Stimulated activated CD4-positive, alpha-beta T cell treated with anti-CD3 and anti-CD28 coated beads, TNF-alpha, amount 100 ng/mL, for 24 hours (primary cell): ENCODE measurements around the gene ACSM6.
"Not testable (repeated sequence)": the region's sequence is repeated elsewhere in the genome, so short reads cannot be mapped to it uniquely, and the experiment has no call there.

Experiments
- DNase-seq, 3 experiments: peaks; one replicate each; pipeline ENCODE4 v3.0.0-alpha.2; 2020; ENCODE audit warnings: low read depth in 3 of 3

The ACSM6 gene

DNA sequence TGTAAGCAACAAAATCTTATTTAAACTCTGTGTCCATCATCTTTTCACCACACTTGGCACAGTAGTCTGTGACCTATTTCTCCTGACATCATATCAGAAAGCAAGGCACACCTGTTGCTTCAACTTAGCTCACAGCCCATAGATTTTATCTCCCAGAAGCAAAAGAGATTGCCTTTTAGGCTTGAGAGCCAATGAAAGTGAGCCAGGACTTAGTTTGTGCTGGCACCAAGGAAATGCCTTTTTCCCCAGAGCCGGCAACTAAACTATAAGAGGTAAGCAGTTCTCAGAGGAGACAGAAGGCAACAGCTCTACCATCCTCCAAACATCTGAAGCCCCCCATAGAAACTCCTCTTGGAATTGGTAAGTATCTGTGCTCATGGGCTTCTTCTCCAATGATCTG lies at the start of gene ACSM6:
ACSM6 (plus strand) TSS at position 295 of the 400 bp plus-strand sequence. CDS start 248 bp downstream, outside the sequence.
- no peak for DNase-seq

GRCh38 chr10:95168694-95169093 lies 25.3 kb upstream of the ACSM6 start:
- no peak for DNase-seq

DNA sequence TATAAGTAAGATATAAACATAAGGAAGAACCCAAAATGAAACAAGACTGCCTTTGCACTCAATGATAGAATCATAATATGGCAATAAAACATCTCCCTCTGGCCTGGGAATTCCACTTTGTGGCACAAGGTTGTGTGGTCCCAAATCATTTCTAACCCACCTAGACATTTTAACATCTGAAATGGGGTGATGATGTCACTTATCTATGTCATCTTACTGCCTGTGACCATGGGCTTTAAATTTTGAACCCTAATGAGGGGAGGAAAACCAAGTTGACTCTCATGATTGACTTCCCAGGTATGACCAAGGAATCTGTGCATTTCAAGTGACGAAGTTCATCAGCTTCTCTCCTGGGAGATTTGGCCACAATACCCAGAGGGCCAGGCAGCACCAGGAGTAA lies 24.5 kb upstream of the ACSM6 start:
- no peak for DNase-seq

GRCh38 chr10:95170790-95171189 lies 23.2 kb upstream of the ACSM6 start:
- no peak for DNase-seq

GRCh38 chr10:95171336-95171735 lies 22.7 kb upstream of the ACSM6 start:
- DNase-seq, result no peak

DNA sequence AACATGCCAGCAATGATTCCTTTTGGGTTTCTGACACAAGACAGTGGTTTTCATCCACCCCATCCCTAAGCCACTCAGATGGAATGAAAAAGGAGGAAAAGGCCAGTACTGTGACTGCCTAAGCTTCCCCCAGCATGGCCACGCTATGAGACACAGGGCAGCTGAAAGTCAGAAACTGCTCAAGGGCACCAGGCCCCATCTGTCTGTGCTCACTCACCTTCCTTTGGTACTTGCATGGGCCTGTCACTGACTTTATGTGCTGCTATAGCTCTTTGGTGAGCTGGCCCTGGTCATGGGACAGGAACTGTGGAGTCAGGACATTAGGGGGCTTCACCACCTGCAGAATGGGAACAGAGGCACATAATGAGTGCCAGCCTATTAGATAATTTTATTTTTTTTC lies 21.2 kb upstream of the ACSM6 start:
- no peak for DNase-seq

- no peak for DNase-seq
Observed at GRCh38 chr10:95176101-95176500, 17.9 kb upstream of the ACSM6 start.

- DNase-seq, result no peak
Observed at GRCh38 chr10:95177429-95177828, 16.6 kb upstream of the ACSM6 start.

DNA sequence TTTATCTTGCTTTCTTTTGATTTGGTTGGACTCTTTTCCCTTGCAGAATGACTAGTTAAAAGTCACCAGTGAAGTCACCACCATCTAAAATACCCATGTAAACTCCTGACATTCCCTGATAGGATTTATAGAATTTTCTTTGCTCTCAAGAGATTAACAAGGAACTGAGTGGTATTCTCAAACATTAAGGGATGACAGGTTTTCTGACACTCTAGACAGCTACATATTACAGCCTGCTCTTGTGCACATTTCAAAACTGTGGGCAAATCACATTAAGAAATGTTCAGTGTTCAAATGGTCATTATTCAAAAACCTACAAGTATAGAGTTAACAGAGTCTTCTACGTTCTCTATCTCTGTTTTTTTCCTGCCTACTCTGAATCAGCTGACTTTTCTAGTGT lies 15.8 kb upstream of the ACSM6 start:
- no peak for DNase-seq

- no peak for DNase-seq
Observed at GRCh38 chr10:95178797-95179196, 15.2 kb upstream of the ACSM6 start.

GRCh38 chr10:95181726-95182125 lies 12.3 kb upstream of the ACSM6 start:
- no peak for DNase-seq

DNA sequence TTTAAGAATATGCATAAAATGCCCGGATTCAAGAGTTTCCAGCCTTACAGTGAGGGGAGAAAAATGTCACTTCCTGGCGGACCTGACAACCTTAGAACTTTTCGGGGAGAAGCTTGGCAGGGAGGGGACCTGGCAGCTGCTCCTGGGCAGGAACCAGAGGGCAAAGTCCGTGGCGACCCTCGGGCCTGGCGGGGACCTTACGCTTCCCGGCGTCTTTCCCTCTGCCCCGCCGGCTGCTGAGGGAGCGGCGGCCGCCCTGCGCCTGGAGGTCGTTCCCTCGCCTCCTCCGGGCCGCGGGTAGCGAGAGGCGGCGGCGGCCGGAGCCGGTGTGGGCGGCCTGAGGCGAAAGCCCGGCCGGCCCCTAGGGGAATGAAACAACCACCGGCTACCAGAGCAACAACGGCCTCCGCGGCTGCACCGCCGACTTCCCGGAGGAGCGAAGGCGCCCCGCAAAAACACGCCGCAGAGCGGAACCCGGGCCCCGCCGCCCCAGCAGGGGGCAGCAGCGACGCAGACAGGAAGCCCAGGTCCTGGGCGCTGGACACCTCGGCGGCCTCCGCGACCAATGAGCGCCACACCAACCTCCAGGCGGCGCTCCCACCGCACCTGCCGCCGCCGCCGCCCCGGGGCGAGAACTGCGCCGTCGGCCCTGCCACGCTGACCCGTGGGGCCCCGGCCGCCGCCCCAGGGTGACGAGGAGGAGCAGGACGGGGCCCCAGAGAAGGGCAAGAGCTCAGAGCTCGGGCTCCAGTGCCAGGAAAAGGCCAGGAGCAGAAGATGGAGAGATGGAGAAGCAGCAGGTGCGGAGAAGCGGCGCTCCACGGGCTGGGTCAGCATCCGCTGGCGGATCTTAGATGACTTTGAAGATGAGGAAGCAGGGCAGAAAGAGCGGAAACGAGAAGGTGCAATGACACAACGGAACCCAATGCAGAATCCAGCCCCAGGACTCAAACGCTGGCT lies 10.5 kb upstream of the ACSM6 start:
- peak; percentile 10 to 77 (median 36) for DNase-seq

GRCh38 chr10:95187617-95188016 lies 6.4 kb upstream of the ACSM6 start:
- no peak for DNase-seq

GRCh38 chr10:95188593-95188992 lies 5.4 kb upstream of the ACSM6 start:
- no peak for DNase-seq

GRCh38 chr10:95196046-95196445 lies 2.0 kb downstream of the ACSM6 start:
- no peak for DNase-seq

- DNase-seq, result no peak
Observed at GRCh38 chr10:95201736-95202135, 7.7 kb downstream of the ACSM6 start.

GRCh38 chr10:95202865-95203264 lies 8.8 kb downstream of the ACSM6 start:
- DNase-seq, result not testable (repeated sequence)

GRCh38 chr10:95208702-95209391 lies 14.8 kb downstream of the ACSM6 start:
- no peak for DNase-seq

- no peak for DNase-seq
Observed at GRCh38 chr10:95209509-95210127, 15.6 kb downstream of the ACSM6 start.

- DNase-seq, result no peak
Observed at GRCh38 chr10:95211606-95212279, 17.7 kb downstream of the ACSM6 start.

DNA sequence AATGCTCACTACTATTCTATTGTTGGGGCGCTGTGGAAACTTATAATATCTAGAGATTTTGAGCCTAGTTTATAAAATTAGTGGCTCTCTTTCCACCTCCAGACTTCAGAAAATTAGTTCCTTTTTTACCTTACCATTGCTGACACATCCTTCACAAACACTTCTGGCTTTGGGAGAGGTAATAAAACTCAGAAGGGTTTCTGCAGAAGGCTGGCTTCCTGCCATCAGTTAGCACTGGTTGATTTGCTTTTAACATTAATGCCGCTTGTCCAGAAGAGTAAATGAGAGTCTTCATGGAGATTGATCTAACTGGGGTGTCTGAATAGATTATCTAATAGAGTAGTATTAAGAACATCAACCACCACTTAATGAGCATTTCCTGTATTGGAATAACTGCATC lies 20.3 kb downstream of the ACSM6 start:
- no peak for DNase-seq

GRCh38 chr10:95214793-95215192 lies 20.8 kb downstream of the ACSM6 start:
- no peak for DNase-seq
